ENCODE measurements around the gene ADGRA3. TPM values are rescaled to one million over a fixed set of nuclear protein-coding genes. Genes with fewer than 3 reads are reported as not detected.

ADGRA3 gene
- polyA plus RNA-seq, 1 of the 3 experiments (the other 2 are of a cell fraction), result 11.8 TPM

GRCh38 chr4:22465996-22466395 lies 49.9 kb downstream of the ADGRA3 start:
- Histone ChIP-seq H3K4me2 (no peak overlapping the region), H4K20me1 (ENCODE audit: insufficient read depth) (no peaks in the 10 kb centered on the region), H3K9me2 (no peaks in the 10 kb centered on the region), H3K4me1 (ENCODE audit: control insufficient read depth in 1 of 2, insufficient read depth in 2 of 2, low read depth in 1 of 2, low read length in 1 of 2) (no peaks in the 10 kb centered on the region), H2AFZ (ENCODE audit: low read depth) (no peak overlapping the region), H3K4me3 (ENCODE audit: low read depth in 2 of 2, low read length in 1 of 2) (no peak overlapping the region), H3K36me3 (replicated peaks in 1 of 2; ENCODE audit: control insufficient read depth in 1 of 2, insufficient read depth in 2 of 2, low read length in 1 of 2) (peaks cover 0 to 4% of the 10 kb centered on the region in 2 experiments), H3K9me3 (no peaks in the 10 kb centered on the region), H3K79me2 (ENCODE audit: insufficient read depth) (peaks cover 5% of the 10 kb centered on the region; the same call in 1 of the 2 replicates), H3K9ac (no peak overlapping the region), H3K27ac (ENCODE audit: low read depth in 2 of 2, low read length in 1 of 2) (no peak overlapping the region), H3F3A (replicated peaks; ENCODE audit: insufficient read depth) (no peaks in the 10 kb centered on the region), H3K27me3 (ENCODE audit: insufficient read depth) (no peaks in the 10 kb centered on the region)
- no peak for DNase-seq
- TF ChIP-seq USF1 (IDR thresholded peaks at IDR 0.05; ENCODE audit: borderline replicate concordance, low read depth), result no peak
- no peak for TF ChIP-seq TAF1 (IDR thresholded peaks at IDR 0.05; ENCODE audit: borderline replicate concordance, low read depth, low read length)
- TF ChIP-seq RXRA (IDR thresholded peaks at IDR 0.05; ENCODE audit: borderline replicate concordance, low read depth), result no peak
- no peak for TF ChIP-seq GABPA (IDR thresholded peaks at IDR 0.05; ENCODE audit: low read depth)
- WGBS (ENCODE audit: low lambda C conversion rate), result 94% methylated on average over 5 of the region's 5 CpGs
- ChIA-PET CTCF (no interaction called here), POLR2A (no interaction called here)

- Histone ChIP-seq H3K9me2 (no peaks in the 10 kb centered on the region), H3K36me3 (replicated peaks in 1 of 2; ENCODE audit: control insufficient read depth in 1 of 2, insufficient read depth in 2 of 2, low read length in 1 of 2) (peaks cover 2 to 4% of the 10 kb centered on the region in 2 experiments), H3F3A (replicated peaks; ENCODE audit: insufficient read depth) (no peaks in the 10 kb centered on the region), H3K27ac (ENCODE audit: low read depth in 2 of 2, low read length in 1 of 2) (no peak overlapping the region), H2AFZ (ENCODE audit: low read depth) (no peak overlapping the region), H3K9ac (no peak overlapping the region), H3K4me2 (no peak overlapping the region), H3K79me2 (ENCODE audit: insufficient read depth) (peaks cover 5% of the 10 kb centered on the region; the same call in 1 of the 2 replicates), H3K4me1 (ENCODE audit: control insufficient read depth in 1 of 2, insufficient read depth in 2 of 2, low read depth in 1 of 2, low read length in 1 of 2) (no peaks in the 10 kb centered on the region), H4K20me1 (ENCODE audit: insufficient read depth) (no peaks in the 10 kb centered on the region), H3K4me3 (ENCODE audit: low read depth in 2 of 2, low read length in 1 of 2) (no peak overlapping the region), H3K9me3 (no peaks in the 10 kb centered on the region), H3K27me3 (ENCODE audit: insufficient read depth) (no peaks in the 10 kb centered on the region)
- no peak for DNase-seq
- ChIA-PET CTCF (no interaction called here), POLR2A (no interaction called here)
- 90% methylated on average over 4 of the region's 4 CpGs for WGBS (ENCODE audit: low lambda C conversion rate)
- no peak for TF ChIP-seq JUND (IDR thresholded peaks at IDR 0.05)
- TF ChIP-seq REST (IDR thresholded peaks at IDR 0.05; ENCODE audit: low read depth, low read length), result no peak
- TF ChIP-seq YY1 (IDR thresholded peaks at IDR 0.05; ENCODE audit: low read depth), result no peak
Measured at GRCh38 chr4:22465349-22465748, 50.5 kb downstream of the ADGRA3 start.

- Histone ChIP-seq H3F3A (replicated peaks; ENCODE audit: insufficient read depth) (no peaks in the 10 kb centered on the region), H3K27ac (ENCODE audit: low read depth in 2 of 2, low read length in 1 of 2) (no peak overlapping the region), H3K9me3 (no peaks in the 10 kb centered on the region), H2AFZ (ENCODE audit: low read depth) (no peak overlapping the region), H3K9me2 (no peaks in the 10 kb centered on the region), H3K4me3 (ENCODE audit: low read depth in 2 of 2, low read length in 1 of 2) (no peak overlapping the region), H3K27me3 (ENCODE audit: insufficient read depth) (no peaks in the 10 kb centered on the region), H3K79me2 (ENCODE audit: insufficient read depth) (0 out of 2 replicates have a peak, but pooled peaks cover 5% of the 10 kb centered on the region), H3K4me1 (ENCODE audit: control insufficient read depth in 1 of 2, insufficient read depth in 2 of 2, low read depth in 1 of 2, low read length in 1 of 2) (peaks cover 0 to 5% of the 10 kb centered on the region in 2 experiments; a peak in 2 of 4 replicates), H3K4me2 (no peak overlapping the region), H3K36me3 (replicated peaks in 1 of 2; ENCODE audit: control insufficient read depth in 1 of 2, insufficient read depth in 2 of 2, low read length in 1 of 2) (peaks cover 4 to 5% of the 10 kb centered on the region in 2 experiments), H4K20me1 (ENCODE audit: insufficient read depth) (no peaks in the 10 kb centered on the region), H3K9ac (no peak overlapping the region)
- no peak for TF ChIP-seq MEF2A (IDR thresholded peaks at IDR 0.05; ENCODE audit: borderline replicate concordance, low read depth)
- no peak for TF ChIP-seq RFX5 (IDR thresholded peaks at IDR 0.05; ENCODE audit: low read length)
- TF ChIP-seq FOXJ3 (CRISPR knock-in tag; IDR thresholded peaks at IDR 0.05), result no peak
- ChIA-PET POLR2A (no interaction called here), CTCF (no interaction called here)
- no peak for DNase-seq
- WGBS (ENCODE audit: low lambda C conversion rate), result 94% methylated on average over 5 of the region's 5 CpGs
Measured at GRCh38 chr4:22463179-22463578, 52.7 kb downstream of the ADGRA3 start.
